ENCODE data around the gene ANKRD33. TPM values are rescaled to one million over a fixed set of nuclear protein-coding genes. Genes with fewer than 3 reads are reported as not detected.
A peak's percentile ranks its signal among the peaks of the same experiment; 100 is the strongest.

ANKRD33 gene
- total and polyA plus RNA-seq, 5 donors from 2014 or later = not detected

DNA sequence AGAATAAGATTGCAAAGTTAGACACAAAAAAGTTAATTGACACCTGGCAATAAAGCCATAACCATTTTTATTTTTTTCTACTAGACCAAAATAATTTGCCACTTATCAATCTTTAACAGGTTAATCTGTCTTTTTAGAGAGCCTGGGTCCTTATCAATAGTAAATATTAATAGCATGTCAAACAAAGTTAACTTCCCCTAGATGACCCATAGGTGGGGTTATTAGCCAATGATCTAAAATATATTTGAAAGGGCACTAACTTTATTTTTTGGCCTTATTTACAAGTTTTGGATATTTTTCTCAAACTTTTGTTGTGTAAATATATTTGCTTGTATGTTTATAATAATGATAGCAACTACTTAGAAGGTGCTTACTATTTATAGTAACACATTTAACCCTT is 3.9 kb downstream of the ANKRD33 start:
- no peak overlapping the region for H3K4me3 ChIP-seq (ENCODE audit: low read depth, low read length)
- no peaks in the 10 kb centered on the region for H3K9me3 Mint-ChIP-seq
- no peaks in the 10 kb centered on the region for H3K36me3 Mint-ChIP-seq
- no peak overlapping the region for H3K27ac ChIP-seq (ENCODE audit: insufficient read depth, low read length, poor library complexity, severe bottlenecking)
- no peaks in the 10 kb centered on the region for H3K27me3 ChIP-seq (ENCODE audit: control insufficient read depth, insufficient read depth, low read length)
- H3K9me3 ChIP-seq (ENCODE audit: control insufficient read depth in 2 of 2, low read length in 2 of 2) = no peaks in the 10 kb centered on the region
- H3K4me1 ChIP-seq (ENCODE audit: control insufficient read depth, insufficient read depth, low read length, poor library complexity, severe bottlenecking) = no peaks in the 10 kb centered on the region
- H3K27ac Mint-ChIP-seq = no peak overlapping the region
- H3K4me1 Mint-ChIP-seq = peaks cover 0 to 2% (median 0%) of the 10 kb centered on the region in 4 donors
- H3K27me3 Mint-ChIP-seq = peaks cover 19% of the 10 kb centered on the region
- ATAC-seq (ENCODE audit: low read depth in 2 of 2) (no peak), DNase-seq (peak in 1 of 3 donors; percentile 7)
- H3K36me3 ChIP-seq (ENCODE audit: control insufficient read depth, insufficient read depth, low read length) = no peaks in the 10 kb centered on the region
- H3K4me3 Mint-ChIP-seq = no peak overlapping the region

DNA sequence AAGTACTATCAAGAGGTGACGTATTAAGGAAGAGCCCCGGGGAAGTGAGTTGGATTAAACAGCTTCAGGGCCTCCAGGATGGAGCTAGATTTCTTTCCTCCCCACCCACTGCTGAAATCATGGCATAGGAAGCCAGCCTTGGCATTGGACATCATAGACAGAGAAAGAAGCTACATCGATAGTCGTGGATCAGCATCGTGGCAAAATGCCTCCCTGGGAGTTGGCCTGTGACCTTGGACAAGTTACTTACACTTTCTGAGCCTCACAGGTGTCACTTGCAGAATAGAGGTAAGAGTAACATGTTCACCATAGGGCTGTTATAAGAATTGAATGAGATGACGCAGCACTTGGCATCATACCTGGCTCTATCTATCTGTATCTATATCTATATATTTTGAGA is 5.9 kb downstream of the ANKRD33 start:
- Histone ChIP-seq H3K36me3 (ENCODE audit: control insufficient read depth, insufficient read depth, low read length) (no peaks in the 10 kb centered on the region), H3K9me3 (ENCODE audit: control insufficient read depth in 2 of 2, low read length in 2 of 2) (no peaks in the 10 kb centered on the region), H3K27me3 (ENCODE audit: control insufficient read depth, insufficient read depth, low read length) (no peaks in the 10 kb centered on the region), H3K27ac (ENCODE audit: insufficient read depth, low read length, poor library complexity, severe bottlenecking) (no peak overlapping the region), H3K4me1 (ENCODE audit: control insufficient read depth, insufficient read depth, low read length, poor library complexity, severe bottlenecking) (no peaks in the 10 kb centered on the region), H3K4me3 (ENCODE audit: low read depth, low read length) (no peak overlapping the region)
- DNase-seq (no peak), ATAC-seq (ENCODE audit: low read depth in 2 of 2) (no peak)
- Mint-ChIP-seq H3K4me3 (no peak overlapping the region), H3K4me1 (no peaks in the 10 kb centered on the region), H3K9me3 (no peaks in the 10 kb centered on the region), H3K27ac (no peak overlapping the region), H3K36me3 (no peaks in the 10 kb centered on the region), H3K27me3 (peaks cover 30% of the 10 kb centered on the region)

DNA sequence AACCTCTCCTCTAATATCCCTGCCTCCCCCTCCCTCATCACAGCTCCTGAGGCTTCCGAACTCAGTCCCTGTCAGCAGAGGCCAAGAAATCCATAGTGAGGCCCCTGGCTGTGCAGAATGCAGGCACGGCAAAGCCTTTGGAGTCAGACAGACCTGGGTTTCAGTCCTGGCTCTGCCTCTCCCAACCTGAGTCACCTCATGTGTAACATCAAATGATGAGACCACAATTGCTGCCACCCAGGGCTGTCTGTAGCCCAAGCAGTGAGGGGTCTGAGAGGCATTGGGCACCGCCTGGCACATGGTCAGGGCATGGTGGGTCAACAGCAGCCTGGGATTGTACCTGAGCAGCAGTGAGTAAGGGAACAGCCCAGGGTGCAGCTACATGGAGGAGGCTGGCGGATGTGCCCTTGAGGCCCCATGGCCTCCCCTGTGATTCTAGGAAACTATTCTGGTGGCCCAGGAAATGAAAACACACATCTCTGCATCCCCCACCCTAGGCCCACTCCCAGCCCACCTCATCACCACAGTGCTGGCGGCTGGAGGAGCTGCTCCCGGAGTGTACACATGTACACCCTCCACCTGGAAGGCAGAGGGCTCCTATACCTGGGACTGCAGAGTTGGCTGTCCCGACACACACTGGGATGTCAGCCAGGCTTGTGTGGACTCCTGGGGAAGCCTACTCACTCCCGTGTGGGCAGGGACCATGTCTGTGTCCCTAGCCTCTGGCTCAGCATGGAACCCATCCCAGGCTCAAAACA is 7.7 kb downstream of the ANKRD33 start:
- DNase-seq (no peak), ATAC-seq (ENCODE audit: low read depth in 2 of 2) (no peak)
- Histone ChIP-seq H3K27ac (ENCODE audit: insufficient read depth, low read length, poor library complexity, severe bottlenecking) (no peak overlapping the region), H3K4me3 (ENCODE audit: low read depth, low read length) (no peak overlapping the region), H3K36me3 (ENCODE audit: control insufficient read depth, insufficient read depth, low read length) (no peaks in the 10 kb centered on the region), H3K4me1 (ENCODE audit: control insufficient read depth, insufficient read depth, low read length, poor library complexity, severe bottlenecking) (no peaks in the 10 kb centered on the region), H3K9me3 (ENCODE audit: control insufficient read depth in 2 of 2, low read length in 2 of 2) (no peaks in the 10 kb centered on the region), H3K27me3 (ENCODE audit: control insufficient read depth, insufficient read depth, low read length) (no peaks in the 10 kb centered on the region)
- H3K4me1 Mint-ChIP-seq = no peaks in the 10 kb centered on the region
- no peaks in the 10 kb centered on the region for H3K36me3 Mint-ChIP-seq
- no peaks in the 10 kb centered on the region for H3K9me3 Mint-ChIP-seq
- H3K27me3 Mint-ChIP-seq = peaks cover 30% of the 10 kb centered on the region
- H3K27ac Mint-ChIP-seq = no peak overlapping the region
- H3K4me3 Mint-ChIP-seq = no peak overlapping the region

DNA sequence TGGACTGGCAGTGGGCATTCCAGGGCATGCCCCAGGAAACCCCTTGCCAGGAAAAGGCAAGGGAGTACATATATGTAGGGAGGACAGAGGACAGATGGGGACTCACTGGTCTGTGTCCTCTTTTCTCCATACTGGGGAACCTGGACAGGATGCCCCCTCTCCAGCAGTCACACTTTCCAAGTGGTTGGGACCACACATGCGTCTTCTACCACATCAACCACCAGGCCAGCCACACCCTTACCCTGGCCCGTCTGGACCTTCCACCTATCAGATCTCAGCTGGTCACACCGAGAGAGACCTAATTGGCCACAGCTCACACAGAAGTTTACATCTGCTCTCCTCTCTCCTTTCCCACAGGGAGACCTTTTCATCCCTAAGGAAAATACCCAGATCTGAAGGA is 8.3 kb downstream of the ANKRD33 start:
- Histone ChIP-seq H3K36me3 (ENCODE audit: control insufficient read depth, insufficient read depth, low read length) (no peaks in the 10 kb centered on the region), H3K4me1 (ENCODE audit: control insufficient read depth, insufficient read depth, low read length, poor library complexity, severe bottlenecking) (no peaks in the 10 kb centered on the region), H3K27ac (ENCODE audit: insufficient read depth, low read length, poor library complexity, severe bottlenecking) (no peak overlapping the region), H3K4me3 (ENCODE audit: low read depth, low read length) (no peak overlapping the region), H3K9me3 (ENCODE audit: control insufficient read depth in 2 of 2, low read length in 2 of 2) (no peaks in the 10 kb centered on the region), H3K27me3 (ENCODE audit: control insufficient read depth, insufficient read depth, low read length) (no peaks in the 10 kb centered on the region)
- H3K36me3 Mint-ChIP-seq = no peaks in the 10 kb centered on the region
- no peak for DNase-seq
- H3K9me3 Mint-ChIP-seq = no peaks in the 10 kb centered on the region
- no peak overlapping the region for H3K27ac Mint-ChIP-seq
- no peak overlapping the region for H3K4me3 Mint-ChIP-seq
- no peaks in the 10 kb centered on the region for H3K4me1 Mint-ChIP-seq
- peaks cover 30% of the 10 kb centered on the region for H3K27me3 Mint-ChIP-seq
- no peak for ATAC-seq (ENCODE audit: low read depth in 2 of 2)

DNA sequence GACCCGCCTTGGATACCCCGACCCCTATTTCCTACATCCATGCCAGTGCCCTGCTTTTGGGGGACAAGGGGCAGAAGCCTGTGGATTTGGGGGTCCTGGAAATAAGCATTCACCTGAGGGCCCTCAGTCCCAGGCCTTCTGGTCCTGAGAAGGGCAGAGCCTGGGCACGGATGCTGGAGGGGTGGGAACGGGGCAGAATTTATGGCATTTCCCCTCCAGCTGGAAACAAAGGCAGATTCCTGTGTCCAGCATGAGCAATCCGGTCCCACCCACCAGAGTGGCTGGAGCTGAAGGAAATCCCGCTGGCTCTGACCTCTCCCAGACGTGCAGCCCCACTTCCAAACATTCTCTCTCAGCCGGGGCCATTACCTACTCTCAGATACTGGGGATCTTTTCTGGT is 9.3 kb downstream of the ANKRD33 start:
- DNase-seq = no peak
- Histone ChIP-seq H3K36me3 (ENCODE audit: control insufficient read depth, insufficient read depth, low read length) (no peaks in the 10 kb centered on the region), H3K9me3 (ENCODE audit: control insufficient read depth in 2 of 2, low read length in 2 of 2) (no peaks in the 10 kb centered on the region), H3K27ac (ENCODE audit: insufficient read depth, low read length, poor library complexity, severe bottlenecking) (no peak overlapping the region), H3K4me1 (ENCODE audit: control insufficient read depth, insufficient read depth, low read length, poor library complexity, severe bottlenecking) (no peaks in the 10 kb centered on the region), H3K27me3 (ENCODE audit: control insufficient read depth, insufficient read depth, low read length) (no peaks in the 10 kb centered on the region), H3K4me3 (ENCODE audit: low read depth, low read length) (no peak overlapping the region)
- Mint-ChIP-seq H3K4me1 (no peaks in the 10 kb centered on the region), H3K9me3 (no peaks in the 10 kb centered on the region), H3K27ac (no peak overlapping the region), H3K36me3 (no peaks in the 10 kb centered on the region), H3K4me3 (no peak overlapping the region), H3K27me3 (peaks cover 26% of the 10 kb centered on the region)
- ATAC-seq (ENCODE audit: low read depth in 2 of 2) = no peak

DNA sequence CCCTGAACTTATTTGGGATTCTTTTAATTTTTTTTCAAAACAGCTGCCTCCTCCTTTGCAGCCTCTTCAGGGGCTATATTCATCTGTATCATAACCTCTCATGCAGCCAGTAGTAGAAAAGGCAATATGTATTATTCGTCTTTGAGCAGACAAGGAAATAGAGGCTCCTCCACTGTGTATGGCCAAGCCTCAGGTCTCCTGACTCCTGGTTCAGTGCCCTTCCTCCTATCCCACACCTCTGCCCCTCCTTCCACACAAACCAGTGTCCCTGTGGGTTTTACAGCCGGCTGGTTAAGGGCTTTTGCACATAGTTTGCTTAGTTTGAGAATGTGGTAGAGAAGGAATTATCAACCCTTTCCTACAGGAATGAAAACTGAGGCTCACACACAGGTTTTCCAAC is 10.6 kb downstream of the ANKRD33 start:
- H3K4me3 Mint-ChIP-seq = no peak overlapping the region
- H3K4me3 ChIP-seq (ENCODE audit: low read depth, low read length) = no peak overlapping the region
- no peaks in the 10 kb centered on the region for H3K4me1 Mint-ChIP-seq
- H3K36me3 ChIP-seq (ENCODE audit: control insufficient read depth, insufficient read depth, low read length) = no peaks in the 10 kb centered on the region
- no peaks in the 10 kb centered on the region for H3K9me3 Mint-ChIP-seq
- no peak overlapping the region for H3K27ac Mint-ChIP-seq
- no peaks in the 10 kb centered on the region for H3K9me3 ChIP-seq (ENCODE audit: control insufficient read depth in 2 of 2, low read length in 2 of 2)
- no peaks in the 10 kb centered on the region for H3K27me3 ChIP-seq (ENCODE audit: control insufficient read depth, insufficient read depth, low read length)
- no peak for DNase-seq
- no peaks in the 10 kb centered on the region for H3K4me1 ChIP-seq (ENCODE audit: control insufficient read depth, insufficient read depth, low read length, poor library complexity, severe bottlenecking)
- no peaks in the 10 kb centered on the region for H3K36me3 Mint-ChIP-seq
- ATAC-seq (ENCODE audit: low read depth in 2 of 2) = no peak
- no peak overlapping the region for H3K27ac ChIP-seq (ENCODE audit: insufficient read depth, low read length, poor library complexity, severe bottlenecking)
- H3K27me3 Mint-ChIP-seq = peaks cover 26% of the 10 kb centered on the region

DNA sequence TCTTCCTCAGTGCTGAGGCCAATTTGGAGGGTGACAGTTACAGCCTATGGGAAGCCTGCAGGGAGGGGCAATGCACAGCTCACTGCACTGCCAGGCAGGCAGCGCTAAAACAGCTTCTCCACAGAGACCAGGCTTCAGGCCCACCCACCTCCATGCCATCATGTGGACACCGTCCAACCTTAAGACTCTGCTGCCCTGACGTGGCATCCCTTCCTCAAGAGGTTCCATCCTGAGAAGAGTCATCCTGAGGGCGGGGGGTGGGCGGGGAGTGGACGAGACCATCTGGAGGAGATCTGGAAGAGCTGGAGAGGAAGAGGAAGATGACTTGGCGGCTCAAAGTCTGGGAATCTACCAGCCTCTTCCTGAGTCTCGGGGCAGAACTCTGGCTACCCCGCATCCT is 11.0 kb downstream of the ANKRD33 start:
- no peak overlapping the region for H3K27ac ChIP-seq (ENCODE audit: insufficient read depth, low read length, poor library complexity, severe bottlenecking)
- H3K4me3 Mint-ChIP-seq = no peak overlapping the region
- H3K27me3 Mint-ChIP-seq = peaks cover 26% of the 10 kb centered on the region
- no peaks in the 10 kb centered on the region for H3K36me3 Mint-ChIP-seq
- H3K9me3 ChIP-seq (ENCODE audit: control insufficient read depth in 2 of 2, low read length in 2 of 2) = no peaks in the 10 kb centered on the region
- H3K36me3 ChIP-seq (ENCODE audit: control insufficient read depth, insufficient read depth, low read length) = no peaks in the 10 kb centered on the region
- H3K27me3 ChIP-seq (ENCODE audit: control insufficient read depth, insufficient read depth, low read length) = no peaks in the 10 kb centered on the region
- H3K4me3 ChIP-seq (ENCODE audit: low read depth, low read length) = no peak overlapping the region
- H3K27ac Mint-ChIP-seq = no peak overlapping the region
- H3K4me1 ChIP-seq (ENCODE audit: control insufficient read depth, insufficient read depth, low read length, poor library complexity, severe bottlenecking) = no peaks in the 10 kb centered on the region
- H3K4me1 Mint-ChIP-seq = no peaks in the 10 kb centered on the region
- ATAC-seq (ENCODE audit: low read depth in 2 of 2) (no peak), DNase-seq (no peak)
- no peaks in the 10 kb centered on the region for H3K9me3 Mint-ChIP-seq

DNA sequence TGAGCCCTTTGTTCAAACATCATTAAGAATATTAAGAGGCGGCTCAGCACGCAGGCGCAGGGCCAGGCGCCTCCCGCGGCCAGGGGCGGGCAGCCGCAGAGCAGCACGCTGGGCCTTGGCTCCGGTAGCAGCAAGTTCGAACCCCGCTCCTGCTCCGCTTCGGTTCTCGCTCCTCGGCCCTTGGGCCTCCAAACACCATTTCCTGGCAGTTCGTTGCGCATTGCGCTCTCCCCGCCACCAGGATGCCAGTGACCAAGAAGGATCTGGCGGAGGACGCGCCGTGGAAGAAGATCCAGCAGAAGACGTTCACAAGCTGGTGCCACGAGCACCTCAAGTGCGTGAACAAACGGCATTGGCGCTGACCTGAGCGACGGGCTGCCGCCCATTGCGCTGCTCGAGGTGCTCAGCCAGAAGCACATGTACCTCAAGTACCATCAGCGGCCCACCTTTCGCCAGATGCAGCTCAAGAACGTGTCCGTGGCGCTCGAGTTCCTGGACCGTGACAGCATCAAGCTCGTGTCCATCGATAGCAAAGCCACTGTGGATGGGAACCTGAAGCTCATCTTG is 12.5 kb downstream of the ANKRD33 start:
- Mint-ChIP-seq H3K27me3 (peaks cover 21% of the 10 kb centered on the region), H3K4me1 (no peaks in the 10 kb centered on the region), H3K9me3 (no peaks in the 10 kb centered on the region), H3K4me3 (no peak overlapping the region), H3K27ac (no peak overlapping the region), H3K36me3 (no peaks in the 10 kb centered on the region)
- DNase-seq (no peak), ATAC-seq (ENCODE audit: low read depth in 2 of 2) (no peak)
- Histone ChIP-seq H3K4me1 (ENCODE audit: control insufficient read depth, insufficient read depth, low read length, poor library complexity, severe bottlenecking) (no peaks in the 10 kb centered on the region), H3K4me3 (ENCODE audit: low read depth, low read length) (no peak overlapping the region), H3K27me3 (ENCODE audit: control insufficient read depth, insufficient read depth, low read length) (no peaks in the 10 kb centered on the region), H3K9me3 (ENCODE audit: control insufficient read depth in 2 of 2, low read length in 2 of 2) (no peaks in the 10 kb centered on the region), H3K27ac (ENCODE audit: insufficient read depth, low read length, poor library complexity, severe bottlenecking) (no peak overlapping the region), H3K36me3 (ENCODE audit: control insufficient read depth, insufficient read depth, low read length) (no peaks in the 10 kb centered on the region)
